Measurements from ENCODE around the gene VPS72. TPM values are rescaled to one million over a fixed set of nuclear protein-coding genes. Genes with fewer than 3 reads are reported as not detected.

Gene VPS72
- total RNA-seq, 4 donors from 2014 or later, result 4.9 to 26.6 (median 20.1) TPM

DNA sequence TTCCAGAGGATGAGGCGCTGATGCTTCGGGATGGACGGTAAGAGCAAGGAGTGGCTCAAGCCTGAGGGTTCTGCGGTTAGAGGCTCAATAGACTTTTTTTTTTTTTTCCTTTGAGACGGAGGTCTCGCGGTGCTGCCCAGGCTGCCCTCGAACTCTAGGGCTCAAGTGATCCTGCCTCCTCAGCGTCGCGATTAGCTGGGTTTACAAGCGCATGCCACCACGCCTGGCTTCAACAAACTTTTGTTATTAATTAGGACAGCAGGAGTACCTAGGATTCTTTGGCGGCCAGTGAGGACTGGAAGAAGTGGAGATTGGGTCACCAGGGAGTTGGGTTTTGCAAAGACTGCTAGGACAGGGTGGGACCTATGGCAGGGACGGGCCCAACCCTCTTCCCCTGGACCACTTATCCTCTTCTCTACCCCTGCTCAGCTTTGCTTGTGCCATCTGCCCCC lies 23.5 kb downstream of the VPS72 start:
- no peaks in the 10 kb centered on the region for H3K9me3 ChIP-seq
- 3 to 5% methylated on average over 6 to 15 of the region's 15 CpGs for WGBS, 2 donors (ENCODE audit: low coverage in 1 of 2)
- intact Hi-C loops (cut with DNase I; ENCODE audit: low total_unique reads), result loop anchor here (1.0 kb wide), 1 partner anchor 24 kb away; no protein-coding TSS in a partner anchor
- no peaks in the 10 kb centered on the region for H3K27me3 ChIP-seq
- TF ChIP-seq POLR2A (IDR thresholded peaks at IDR 0.05) (no peak), POLR2AphosphoS5 (IDR thresholded peaks at IDR 0.05) (no peak), EP300 (IDR thresholded peaks at IDR 0.05; ENCODE audit: low read depth) (no peak)
- TF ChIP-seq, protein P1, sequence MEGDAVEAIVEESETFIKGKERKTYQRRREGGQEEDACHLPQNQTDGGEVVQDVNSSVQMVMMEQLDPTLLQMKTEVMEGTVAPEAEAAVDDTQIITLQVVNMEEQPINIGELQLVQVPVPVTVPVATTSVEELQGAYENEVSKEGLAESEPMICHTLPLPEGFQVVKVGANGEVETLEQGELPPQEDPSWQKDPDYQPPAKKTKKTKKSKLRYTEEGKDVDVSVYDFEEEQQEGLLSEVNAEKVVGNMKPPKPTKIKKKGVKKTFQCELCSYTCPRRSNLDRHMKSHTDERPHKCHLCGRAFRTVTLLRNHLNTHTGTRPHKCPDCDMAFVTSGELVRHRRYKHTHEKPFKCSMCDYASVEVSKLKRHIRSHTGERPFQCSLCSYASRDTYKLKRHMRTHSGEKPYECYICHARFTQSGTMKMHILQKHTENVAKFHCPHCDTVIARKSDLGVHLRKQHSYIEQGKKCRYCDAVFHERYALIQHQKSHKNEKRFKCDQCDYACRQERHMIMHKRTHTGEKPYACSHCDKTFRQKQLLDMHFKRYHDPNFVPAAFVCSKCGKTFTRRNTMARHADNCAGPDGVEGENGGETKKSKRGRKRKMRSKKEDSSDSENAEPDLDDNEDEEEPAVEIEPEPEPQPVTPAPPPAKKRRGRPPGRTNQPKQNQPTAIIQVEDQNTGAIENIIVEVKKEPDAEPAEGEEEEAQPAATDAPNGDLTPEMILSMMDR (IDR thresholded peaks at IDR 0.05), result no peak
- peaks cover 6 to 25% (median 20%) of the 10 kb centered on the region in 4 donors for H3K4me1 ChIP-seq
- no peak for DNase-seq
- peaks cover 0 to 10% (median 0%) of the 10 kb centered on the region in 4 donors for H3K36me3 ChIP-seq
- peak overlapping the region; percentile 84 to 94 (median 88) for H3K27ac ChIP-seq
- peak overlapping the region; percentile 47 to 94 (median 78) for H3K4me3 ChIP-seq
- in situ Hi-C loops (cut with MboI; ENCODE audit: low pct_ligation_motif_present in 1 of 4, low pct_unique_long_range_greater_than_20kb in 1 of 4, low sequenced_read_pairs in 3 of 4), result loop anchor here in 1 of 4 donors (25.0 kb wide), 1 partner anchor 129 kb away; the partner anchor contains the start of genes BNIPL and C1orf56

DNA sequence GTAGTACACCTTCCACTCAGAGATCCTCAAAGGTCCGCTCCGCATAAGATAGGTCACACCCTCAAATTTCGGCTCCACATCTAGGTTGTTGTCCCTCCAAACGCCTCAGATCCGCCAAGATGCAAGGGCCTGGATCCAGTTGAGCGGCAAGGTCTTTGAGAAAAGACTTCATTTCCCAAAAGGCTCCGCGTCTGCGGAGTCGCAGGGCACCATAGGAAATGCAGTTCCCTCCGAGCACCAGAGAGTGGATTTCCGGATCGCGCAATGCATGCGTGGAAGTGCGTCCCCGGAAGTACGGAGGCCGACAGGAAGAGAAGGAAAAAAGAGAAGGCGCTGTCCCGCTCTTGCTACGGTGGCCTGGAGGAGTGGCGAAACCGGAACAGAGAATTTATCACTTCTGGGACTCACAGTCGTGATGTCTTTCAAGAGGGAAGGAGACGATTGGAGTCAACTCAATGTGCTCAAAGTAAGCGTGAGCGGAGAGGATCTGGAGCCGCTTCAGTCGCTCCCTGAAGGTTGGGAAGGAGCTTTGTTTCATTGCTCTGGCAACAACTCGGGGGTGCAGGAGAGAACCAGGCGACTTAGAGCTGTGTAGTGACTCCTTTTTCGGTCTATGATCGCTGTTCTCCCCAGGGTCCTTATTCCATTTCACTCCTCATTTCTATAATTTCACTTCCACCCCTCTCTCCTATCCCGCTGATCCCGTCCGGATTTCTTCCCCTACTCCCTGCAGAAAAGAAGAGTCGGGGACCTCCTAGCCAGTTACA lies 24.1 kb downstream of the VPS72 start, which contains the start of the genes LYSMD1 and SCNM1:
LYSMD1 (minus strand) TSS at position 165 of the 767 bp plus-strand sequence. CDS start 644 bp downstream, outside the sequence.
SCNM1 (plus strand) TSS at position 407 of the 767 bp plus-strand sequence; CDS start at position 416, 9 bp downstream.
- WGBS, 2 donors (ENCODE audit: low coverage in 1 of 2), result 0 to 1% methylated on average over 2 to 38 of the region's 38 CpGs
- peak within 1 kb of the TSS; percentile 84 to 94 (median 88) for H3K27ac ChIP-seq
- peaks cover 0 to 12% (median under 1%) of the 10 kb centered on the region in 4 donors for H3K36me3 ChIP-seq
- H3K27me3 ChIP-seq, result no peaks in the 10 kb centered on the region
- peak; percentile 98 for DNase-seq
- H3K4me1 ChIP-seq, result peaks cover 6 to 25% (median 20%) of the 10 kb centered on the region in 4 donors
- H3K9me3 ChIP-seq, result no peaks in the 10 kb centered on the region
- in situ Hi-C loops (cut with MboI; ENCODE audit: low pct_ligation_motif_present in 1 of 4, low pct_unique_long_range_greater_than_20kb in 1 of 4, low sequenced_read_pairs in 3 of 4), result loop anchor here in 1 of 4 donors (25.0 kb wide), 1 partner anchor 129 kb away; the partner anchor contains the start of genes BNIPL and C1orf56
- H3K4me3 ChIP-seq, result peak within 1 kb of the TSS; percentile 47 to 94 (median 78)
- intact Hi-C loops (cut with DNase I; ENCODE audit: low total_unique reads), result loop anchor here (1.0 kb wide), 1 partner anchor 24 kb away; no protein-coding TSS in a partner anchor
- TF ChIP-seq EP300 (IDR thresholded peaks at IDR 0.05; ENCODE audit: low read depth), result peak; percentile 44
- peak; percentile 62 for TF ChIP-seq POLR2A (IDR thresholded peaks at IDR 0.05)
- peak; percentile 89 to 94 (median 94) for TF ChIP-seq POLR2AphosphoS5 (IDR thresholded peaks at IDR 0.05)
- TF ChIP-seq, protein P1 (IDR thresholded peaks at IDR 0.05), result peak in 3 of 5 experiments; percentile 14 to 58 (median 49)

DNA sequence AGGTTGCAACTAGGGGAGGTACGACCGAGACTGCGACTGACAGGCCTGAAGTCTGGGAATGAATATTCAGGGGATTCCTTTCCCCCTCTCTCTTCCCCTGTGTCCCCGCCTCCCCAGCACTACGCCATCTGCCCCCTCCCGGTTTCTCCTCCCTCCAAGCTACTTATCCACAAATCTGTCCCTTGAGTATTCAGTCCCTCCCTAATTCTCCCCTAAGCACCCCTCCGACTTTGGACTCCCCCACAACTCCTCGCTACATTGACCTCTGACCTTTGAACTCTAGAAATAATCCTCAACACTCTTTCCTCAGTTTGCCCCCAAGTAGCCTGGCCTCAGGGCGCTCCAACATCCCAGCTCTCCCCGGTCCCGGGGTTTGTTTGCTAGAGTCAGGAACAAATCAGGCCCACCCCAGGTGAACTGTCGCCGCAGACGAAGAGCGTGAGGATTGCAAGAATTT lies 24.7 kb downstream of the VPS72 start:
- DNase-seq, result peak; percentile 49
- intact Hi-C loops (cut with DNase I; ENCODE audit: low total_unique reads), result no loop called here
- in situ Hi-C loops (cut with MboI; ENCODE audit: low pct_ligation_motif_present in 1 of 4, low pct_unique_long_range_greater_than_20kb in 1 of 4, low sequenced_read_pairs in 3 of 4), result loop anchor here in 1 of 4 donors (25.0 kb wide), 1 partner anchor 128 kb away; the partner anchor contains the start of genes BNIPL and C1orf56
- WGBS, 2 donors (ENCODE audit: low coverage in 1 of 2), result 7 to 13% methylated on average over 3 to 15 of the region's 15 CpGs
- peaks cover 0 to 18% (median 4%) of the 10 kb centered on the region in 4 donors for H3K36me3 ChIP-seq
- TF ChIP-seq, protein P1 (IDR thresholded peaks at IDR 0.05), result peak in 1 of 5 experiments; percentile 13
- TF ChIP-seq POLR2A (IDR thresholded peaks at IDR 0.05) (no peak), POLR2AphosphoS5 (IDR thresholded peaks at IDR 0.05) (no peak)
- H3K9me3 ChIP-seq, result no peaks in the 10 kb centered on the region
- H3K27ac ChIP-seq, result peak overlapping the region; percentile 84 to 94 (median 88)
- no peaks in the 10 kb centered on the region for H3K27me3 ChIP-seq
- H3K4me3 ChIP-seq, result peak overlapping the region; percentile 32 to 94 (median 78)
- H3K4me1 ChIP-seq, result peaks cover 6 to 30% (median 20%) of the 10 kb centered on the region in 4 donors
